ENCODE data around the gene LMBR1L. TPM values are rescaled to one million over a fixed set of nuclear protein-coding genes. Genes with fewer than 3 reads are reported as not detected.

LMBR1L gene
- total and polyA plus RNA-seq, 2 of the 13 experiments (the other 11 are each of a cell fraction or from before 2014, with no cell fraction given) = 12.2 to 65.9 TPM

DNA sequence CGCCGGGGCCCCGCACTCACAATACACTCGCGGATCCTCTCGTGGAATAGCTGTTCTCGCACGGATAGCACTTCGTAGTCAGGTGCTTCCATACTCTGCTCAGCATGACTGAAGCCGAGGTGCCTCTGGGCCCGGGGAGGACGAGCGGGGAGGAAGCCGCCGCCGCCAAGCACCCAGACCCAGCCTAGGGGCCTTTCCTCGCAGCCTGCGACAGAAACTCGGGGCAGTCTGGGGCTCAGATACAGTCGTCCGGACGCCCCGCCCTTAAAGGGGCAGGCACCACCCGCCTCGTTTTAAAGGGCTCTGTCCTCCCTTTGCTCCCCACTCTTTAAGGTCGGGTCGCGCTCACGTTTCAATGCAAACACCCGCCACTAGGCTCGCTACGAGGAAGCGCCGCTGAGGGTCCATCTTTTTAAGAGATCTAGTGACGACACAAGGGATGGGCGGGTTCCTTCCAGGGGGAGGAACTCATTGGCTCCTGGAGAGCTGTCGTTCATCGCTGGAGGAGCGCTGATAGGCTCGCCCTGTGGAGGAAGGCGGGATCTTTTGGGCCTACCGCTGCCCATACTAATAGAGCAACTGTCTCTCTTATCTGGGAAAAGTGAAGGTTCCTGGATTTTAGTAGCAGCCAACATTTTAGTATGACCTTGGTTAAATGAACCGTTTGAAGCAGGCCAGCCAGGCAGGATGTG lies at the start of gene LMBR1L (continued):
- TF ChIP-seq KLF16 (CRISPR knock-in tag; IDR thresholded peaks at IDR 0.05) (peak; percentile 50 to 63; a peak in 1 of 4 replicates), EP300 (IDR thresholded peaks at IDR 0.05; ENCODE audit: low read depth in 2 of 2, low read length in 2 of 2) (no peak), EP300 (CRISPR knock-in tag; IDR thresholded peaks at IDR 0.05; ENCODE audit: borderline replicate concordance) (no peak), MTERF4 (CRISPR knock-in tag; IDR thresholded peaks at IDR 0.05) (0 out of 2 replicates have a peak, but pooled peaks have one; percentile 73), ZMAT3 (CRISPR knock-in tag; conservative IDR thresholded peaks at IDR 0.05) (no peak; the same call in 1 of the 2 replicates), TIGD3 (CRISPR knock-in tag; IDR thresholded peaks at IDR 0.05; ENCODE audit: borderline replicate concordance) (0 out of 2 replicates have a peak, but pooled peaks have one; percentile 50), SMAD9 (CRISPR knock-in tag; IDR thresholded peaks at IDR 0.05) (no peak), TFDP2 (CRISPR knock-in tag; IDR thresholded peaks at IDR 0.05) (no peak; the same call in 1 of the 2 replicates), PATZ1 (CRISPR knock-in tag; IDR thresholded peaks at IDR 0.05) (peak; percentile 65; the same call in 1 of the 2 replicates), CAMTA2 (CRISPR knock-in tag; IDR thresholded peaks at IDR 0.05; ENCODE audit: borderline replicate concordance) (no peak), PAXIP1 (CRISPR knock-in tag; conservative IDR thresholded peaks at IDR 0.05) (peak; percentile 38; the same call in 1 of the 2 replicates), ZFP36L1 (CRISPR knock-in tag; IDR thresholded peaks at IDR 0.05) (no peak), FIP1L1 (IDR thresholded peaks at IDR 0.05; ENCODE audit: borderline replicate concordance, insufficient read depth, low read depth, low read length) (no peak), ZNF256 (CRISPR knock-in tag; conservative IDR thresholded peaks at IDR 0.05) (no peak)
